Kidney epithelial cell (primary cell): Measurements from ENCODE around the gene BMP5. TPM values are rescaled to one million over a fixed set of nuclear protein-coding genes. Genes with fewer than 3 reads are reported as not detected.

Experiments
- DNase-seq: peaks from one replicate; pipeline ENCODE4 v3.0.0-alpha.2; 2010; ENCODE audit warnings: low read depth
- H3K27me3 ChIP-seq: 2 replicates; pipeline ENCODE4 v1.6.0; 2011; ENCODE audit warnings: low read length; ENCODE audit not compliant: control insufficient read depth, insufficient read depth
- H3K36me3 ChIP-seq: 2 replicates; pipeline ENCODE4 v1.5.1; 2011; ENCODE audit warnings: low read length; ENCODE audit not compliant: control insufficient read depth, insufficient read depth
- H3K4me3 ChIP-seq: 2 replicates; pipeline ENCODE4 v1.5.1; 2011; ENCODE audit warnings: low read depth, mild to moderate bottlenecking, control low read depth, low read length
- CTCF ChIP-seq: IDR thresholded peaks from 2 replicates; pipeline ENCODE4 v1.5.1; 2011; ENCODE audit warnings: mild to moderate bottlenecking, moderate library complexity, low read length, control low read depth, inconsistent platforms; ENCODE audit not compliant: insufficient read depth, poor library complexity, severe bottlenecking
- total RNA-seq: library from RNA; depleted of rRNA; stranded (reverse); fragments of >200 nt; gene quantifications from 2 replicates; pipeline ENCODE4 v1.2.3, GENCODE V29; 2015

The BMP5 gene
- total RNA-seq, 1 donor from 2014 or later = not detected

GRCh38 chr6:55734256-55734655, 141.1 kb downstream of the BMP5 start:
- H3K27me3 ChIP-seq = no peaks in the 10 kb centered on the region
- DNase-seq = no peak
- no peaks in the 10 kb centered on the region for H3K36me3 ChIP-seq
- no peak for TF ChIP-seq CTCF
- no peak overlapping the region for H3K4me3 ChIP-seq

GRCh38 chr6:55729665-55730064, 145.7 kb downstream of the BMP5 start:
- H3K27me3 ChIP-seq = no peaks in the 10 kb centered on the region
- no peak overlapping the region for H3K4me3 ChIP-seq
- H3K36me3 ChIP-seq = no peaks in the 10 kb centered on the region
- TF ChIP-seq CTCF = no peak
- DNase-seq = no peak

GRCh38 chr6:55726144-55726543, 149.2 kb downstream of the BMP5 start:
- DNase-seq = no peak
- TF ChIP-seq CTCF = no peak
- Histone ChIP-seq H3K36me3 (no peaks in the 10 kb centered on the region), H3K4me3 (no peak overlapping the region), H3K27me3 (no peaks in the 10 kb centered on the region)

- Histone ChIP-seq H3K36me3 (no peaks in the 10 kb centered on the region), H3K27me3 (no peaks in the 10 kb centered on the region), H3K4me3 (no peak overlapping the region)
- no peak for DNase-seq
- TF ChIP-seq CTCF = no peak
Measured at GRCh38 chr6:55714831-55715230, 160.6 kb downstream of the BMP5 start.

- Histone ChIP-seq H3K36me3 (no peaks in the 10 kb centered on the region), H3K27me3 (no peaks in the 10 kb centered on the region), H3K4me3 (no peak overlapping the region)
- no peak for TF ChIP-seq CTCF
- no peak for DNase-seq
Measured at GRCh38 chr6:55713436-55713835, 162.0 kb downstream of the BMP5 start.

GRCh38 chr6:55708711-55709110, 166.7 kb downstream of the BMP5 start:
- Histone ChIP-seq H3K27me3 (no peaks in the 10 kb centered on the region), H3K4me3 (no peak overlapping the region), H3K36me3 (no peaks in the 10 kb centered on the region)
- no peak for TF ChIP-seq CTCF
- no peak for DNase-seq
